Astrocyte (in vitro differentiated cells and primary cell): Measurements from ENCODE around the gene STRBP.

ENCODE experiments used
- CTCF ChIP-seq: IDR thresholded peaks from 2 replicates; pipeline ENCODE4 v1.5.1; 2011; ENCODE audit warnings: low read depth, mild to moderate bottlenecking, inconsistent platforms, low read length, moderate library complexity; ENCODE audit not compliant: insufficient read depth
- EZH2 ChIP-seq: IDR thresholded peaks from 2 replicates; pipeline ENCODE4 v1.6.1; 2012; ENCODE audit warnings: mild to moderate bottlenecking, low read length, inconsistent platforms; ENCODE audit not compliant: insufficient read depth

DNA sequence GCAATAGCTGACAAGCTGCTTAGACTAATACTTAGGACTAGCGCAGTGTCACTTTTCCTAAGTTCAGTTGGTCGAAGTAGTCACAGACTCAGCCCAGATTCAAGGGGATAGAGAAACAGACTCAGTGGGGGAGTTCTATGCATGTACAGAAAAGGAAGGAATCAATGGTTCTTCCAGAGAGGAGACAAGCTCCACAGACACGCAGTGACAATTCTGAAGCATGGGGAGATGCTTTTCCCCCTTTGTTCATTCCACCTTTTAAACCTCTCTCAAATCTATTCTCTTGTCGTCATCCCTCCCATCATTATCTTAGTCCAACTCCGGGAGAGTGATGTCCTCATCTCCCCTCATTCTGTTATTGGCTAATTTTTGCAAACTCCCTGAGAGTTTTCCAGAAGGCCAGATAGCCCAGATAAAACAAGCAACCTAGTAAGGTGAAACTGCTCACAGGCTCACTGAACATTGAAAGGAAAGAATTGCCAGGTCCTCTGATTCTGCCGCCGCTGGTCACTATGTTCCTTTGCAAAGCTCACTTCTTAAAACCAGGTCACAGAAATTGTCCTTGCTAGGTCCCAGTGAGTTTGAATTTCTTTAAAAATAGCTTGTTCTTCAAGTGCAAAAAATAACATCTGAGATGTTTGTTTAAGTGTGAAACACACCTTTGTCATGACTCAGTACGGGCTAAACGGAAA lies 13.4 kb upstream of the STRBP start:
- TF ChIP-seq CTCF (no peak), EZH2 (no peak)
